ENCODE measurements around the gene TMEM121. TPM values are rescaled to one million over a fixed set of nuclear protein-coding genes. Genes with fewer than 3 reads are reported as not detected.

The TMEM121 gene
- total and polyA plus RNA-seq, 11 donors: 1.0 to 4.4 (median 1.9) TPM

DNA sequence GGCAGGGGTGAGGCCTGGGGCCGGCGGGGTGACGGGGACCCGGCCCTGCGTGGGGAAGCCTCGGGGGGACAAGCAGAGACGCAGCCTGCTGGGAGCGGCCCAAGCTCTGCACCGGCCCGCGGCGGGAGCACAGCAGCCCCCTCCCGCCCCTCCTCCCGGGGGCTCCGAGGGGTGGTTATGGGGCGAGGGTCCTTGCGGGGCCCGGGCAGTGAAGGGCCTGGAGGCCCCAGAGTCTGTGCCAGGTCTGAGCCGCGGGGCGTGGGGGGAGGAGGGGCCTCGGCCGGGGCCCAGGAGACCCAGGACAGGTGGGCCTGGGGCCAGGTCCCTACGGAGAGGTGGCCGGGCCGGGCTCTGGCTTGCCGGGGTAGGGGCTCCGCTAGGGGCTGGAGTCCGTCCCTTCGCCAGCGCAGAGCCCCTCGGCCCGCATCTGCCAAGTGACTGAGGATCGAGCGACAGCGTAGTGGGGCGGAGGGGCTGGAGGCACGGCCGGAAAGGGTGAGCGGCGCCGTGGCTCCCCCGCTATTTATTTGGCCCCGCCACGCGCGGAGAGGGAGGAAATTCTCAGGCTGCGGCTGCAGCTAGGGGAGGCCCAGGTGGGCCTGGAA lies 495 bp downstream of the TMEM121 start:
- Histone ChIP-seq H3K9me3 (no peaks in the 10 kb centered on the region), H3K27ac (peak overlapping the region in 1 of 12 donors; percentile 34), H3K4me3 (peak overlapping the region; percentile 53 to 77 (median 68)), H3K36me3 (no peaks in the 10 kb centered on the region), H3K4me1 (peaks cover 11 to 41% (median 27%) of the 10 kb centered on the region in 12 donors), H3K27me3 (peaks cover 0 to 28% (median 1%) of the 10 kb centered on the region in 9 donors)
- peak in 2 of 4 donors; percentile 2 to 3 for ATAC-seq
- intact Hi-C loops (cut with DNase I): loop anchor here in 8 of 10 donors (2.0 to 10.0 kb wide), 7 partner anchors 32 to 432 kb away; partner anchors contain the start of gene TEDC1 (in 1 of the 8)
- WGBS, 4 donors: 0 to 2% (median 1%) methylated on average over 18 to 48 of the region's 48 CpGs
- TF ChIP-seq, protein P1, sequence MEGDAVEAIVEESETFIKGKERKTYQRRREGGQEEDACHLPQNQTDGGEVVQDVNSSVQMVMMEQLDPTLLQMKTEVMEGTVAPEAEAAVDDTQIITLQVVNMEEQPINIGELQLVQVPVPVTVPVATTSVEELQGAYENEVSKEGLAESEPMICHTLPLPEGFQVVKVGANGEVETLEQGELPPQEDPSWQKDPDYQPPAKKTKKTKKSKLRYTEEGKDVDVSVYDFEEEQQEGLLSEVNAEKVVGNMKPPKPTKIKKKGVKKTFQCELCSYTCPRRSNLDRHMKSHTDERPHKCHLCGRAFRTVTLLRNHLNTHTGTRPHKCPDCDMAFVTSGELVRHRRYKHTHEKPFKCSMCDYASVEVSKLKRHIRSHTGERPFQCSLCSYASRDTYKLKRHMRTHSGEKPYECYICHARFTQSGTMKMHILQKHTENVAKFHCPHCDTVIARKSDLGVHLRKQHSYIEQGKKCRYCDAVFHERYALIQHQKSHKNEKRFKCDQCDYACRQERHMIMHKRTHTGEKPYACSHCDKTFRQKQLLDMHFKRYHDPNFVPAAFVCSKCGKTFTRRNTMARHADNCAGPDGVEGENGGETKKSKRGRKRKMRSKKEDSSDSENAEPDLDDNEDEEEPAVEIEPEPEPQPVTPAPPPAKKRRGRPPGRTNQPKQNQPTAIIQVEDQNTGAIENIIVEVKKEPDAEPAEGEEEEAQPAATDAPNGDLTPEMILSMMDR (IDR thresholded peaks at IDR 0.05): no peak
- TF ChIP-seq POLR2A (IDR thresholded peaks at IDR 0.05): no peak
- DNase-seq: no peak

DNA sequence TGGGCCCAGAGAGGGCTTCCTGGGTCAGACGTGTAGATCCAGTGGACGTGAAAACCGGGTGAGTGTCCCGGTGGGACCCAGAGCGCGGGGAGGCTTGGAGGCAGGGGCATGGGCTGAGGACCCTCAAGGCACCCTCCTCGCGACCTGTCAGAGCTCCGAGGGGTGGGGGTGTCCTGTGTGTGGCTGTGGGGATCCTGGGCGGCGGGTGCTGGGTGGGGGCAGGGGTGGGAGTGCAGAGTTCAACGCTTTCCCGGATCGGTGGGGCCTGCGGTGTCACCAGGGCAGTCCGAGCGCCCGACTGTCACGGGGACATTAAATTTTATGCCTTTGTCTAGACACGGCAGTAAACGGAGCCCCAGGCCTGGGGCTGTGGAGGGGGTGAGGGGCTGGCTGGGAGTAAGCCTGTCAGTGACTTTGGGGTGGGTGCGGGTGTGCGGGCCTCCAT lies 1.0 kb downstream of the TMEM121 start:
- intact Hi-C loops (cut with DNase I): loop anchor here in 8 of 10 donors (2.0 to 10.0 kb wide), 7 partner anchors 33 to 433 kb away; partner anchors contain the start of gene TEDC1 (in 1 of the 8)

DNA sequence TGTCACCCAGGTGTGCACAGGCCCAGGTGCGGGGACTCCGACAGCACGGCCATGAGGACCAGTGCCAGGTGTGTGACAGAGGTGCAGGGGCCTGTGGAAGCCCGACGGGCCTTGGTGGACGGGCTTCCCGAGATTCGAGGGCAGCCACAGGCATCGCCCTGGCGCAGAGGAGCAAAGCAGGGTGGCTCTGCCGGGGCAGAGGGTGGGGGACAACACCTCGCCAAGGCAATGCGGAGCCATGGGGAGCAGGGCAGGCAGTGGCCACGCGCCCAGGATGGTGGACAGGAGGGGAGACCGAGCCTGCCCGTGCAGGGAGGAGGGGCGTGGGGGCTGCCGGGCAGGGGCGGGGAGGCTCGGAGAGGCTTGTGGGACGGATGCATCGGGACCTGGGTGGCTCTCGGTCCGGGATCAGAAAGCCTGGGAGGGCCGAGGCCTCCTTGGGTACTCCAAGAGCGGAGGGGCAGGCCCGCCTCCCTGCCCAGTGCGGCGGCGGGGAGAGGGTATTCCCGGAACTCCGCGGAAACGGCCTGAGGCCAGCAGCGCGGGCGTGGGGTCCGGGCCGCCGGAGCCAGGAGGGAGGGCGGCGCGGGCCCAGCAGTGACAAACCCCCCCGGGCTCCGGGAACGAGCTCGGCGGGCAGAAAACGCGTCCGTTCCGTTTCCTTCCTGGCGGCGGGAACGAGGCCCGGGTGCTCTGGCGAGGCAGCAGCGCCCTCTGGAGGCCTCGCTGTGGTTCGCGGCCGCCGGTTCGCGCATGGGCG lies 1.6 kb downstream of the TMEM121 start:
- TF ChIP-seq POLR2A (IDR thresholded peaks at IDR 0.05): peak in 1 of 2 donors; percentile 40
- TF ChIP-seq, protein P1 (IDR thresholded peaks at IDR 0.05): peak; percentile 71 to 96 (median 90)
- DNase-seq (peak; percentile 74 to 91 (median 85)), ATAC-seq (peak; percentile 59 to 83 (median 70))
- Histone ChIP-seq H3K27ac (peak overlapping the region in 11 of 12 donors; percentile 24 to 78 (median 67)), H3K9me3 (no peaks in the 10 kb centered on the region), H3K27me3 (peaks cover 0 to 28% (median 0%) of the 10 kb centered on the region in 9 donors), H3K4me3 (peak overlapping the region; percentile 45 to 77 (median 70)), H3K4me1 (peaks cover 11 to 41% (median 27%) of the 10 kb centered on the region in 12 donors), H3K36me3 (no peaks in the 10 kb centered on the region)
- intact Hi-C loops (cut with DNase I): loop anchor here (2.0 to 10.0 kb wide), 11 partner anchors 33 to 433 kb away; partner anchors contain the start of gene TEDC1 (in 2 of the 10)
- 10 to 35% (median 13%) methylated on average over 17 to 67 of the region's 67 CpGs for WGBS, 4 donors

More for the DNA sequence above, 1.0 kb downstream of the TMEM121 start:
- Histone ChIP-seq H3K9me3 (no peaks in the 10 kb centered on the region), H3K27me3 (peaks cover 0 to 28% (median 0%) of the 10 kb centered on the region in 9 donors), H3K4me3 (peak overlapping the region; percentile 53 to 77 (median 70)), H3K27ac (peak overlapping the region in 1 of 12 donors; percentile 34), H3K4me1 (peaks cover 11 to 41% (median 27%) of the 10 kb centered on the region in 12 donors), H3K36me3 (no peaks in the 10 kb centered on the region)
- ATAC-seq (peak in 2 of 4 donors; percentile 3 to 7), DNase-seq (no peak)
- TF ChIP-seq, protein P1 (IDR thresholded peaks at IDR 0.05): no peak
- no peak for TF ChIP-seq POLR2A (IDR thresholded peaks at IDR 0.05)
- WGBS, 4 donors: 34 to 40% (median 38%) methylated on average over 10 to 23 of the region's 23 CpGs

Data from heart left ventricle (tissue), 16 donors.